HTR-8/SVneo (cell line): ENCODE measurements around the gene PURB.
A peak's percentile ranks its signal among the peaks of the same experiment; 100 is the strongest.
"Not testable (repeated sequence)": the region's sequence is repeated elsewhere in the genome, so short reads cannot be mapped to it uniquely, and the experiment has no call there.

Experiments
- DNase-seq: peaks from one replicate; pipeline ENCODE4 v3.0.0; 2011; ENCODE audit warnings: low spot score, mixed read lengths; ENCODE audit not compliant: insufficient read length
- FAIRE-seq: peaks from 2 replicates; lab custom pipeline; 2011; peaks lifted over from hg19 to GRCh38; lab: Jason Lieb, UNC

The PURB gene

GRCh38 chr7:44885394-44886317, at the start of gene PURB:
TSS of gene PURB (minus strand) at chr7:44885530. CDS start at chr7:44885348, 182 bp downstream.
- FAIRE-seq (peak; percentile 93), DNase-seq (peak; percentile 95)

- no peak for DNase-seq
- no peak for FAIRE-seq
Measured at GRCh38 chr7:44935016-44935415, 49.7 kb upstream of the PURB start.

GRCh38 chr7:44934510-44934909, 49.2 kb upstream of the PURB start:
- DNase-seq, FAIRE-seq: not testable (repeated sequence)

- DNase-seq, result no peak
Measured at GRCh38 chr7:44930921-44931320, 45.6 kb upstream of the PURB start.

GRCh38 chr7:44922351-44922694, 37.0 kb upstream of the PURB start:
- DNase-seq (no peak), FAIRE-seq (no peak)

More at GRCh38 chr7:44930921-44931320, 45.6 kb upstream of the PURB start:
- FAIRE-seq, result no peak

- peak; percentile 78 for DNase-seq
- peak; percentile 48 for FAIRE-seq
Measured at GRCh38 chr7:44921607-44922350, 36.4 kb upstream of the PURB start.

- no peak for DNase-seq
- no peak for FAIRE-seq
Measured at GRCh38 chr7:44920119-44920518, 34.8 kb upstream of the PURB start.

GRCh38 chr7:44918029-44918428, 32.7 kb upstream of the PURB start:
- no peak for DNase-seq
- peak; percentile 40 for FAIRE-seq

- FAIRE-seq (no peak), DNase-seq (no peak)
Measured at GRCh38 chr7:44917465-44917864, 32.1 kb upstream of the PURB start.

GRCh38 chr7:44914992-44915607, 29.8 kb upstream of the PURB start:
- FAIRE-seq (no peak), DNase-seq (no peak)

GRCh38 chr7:44912775-44913347, 27.5 kb upstream of the PURB start:
- DNase-seq, result no peak

GRCh38 chr7:44911911-44912310, 26.6 kb upstream of the PURB start:
- FAIRE-seq (no peak), DNase-seq (no peak)

More at GRCh38 chr7:44912775-44913347, 27.5 kb upstream of the PURB start:
- no peak for FAIRE-seq

- no peak for FAIRE-seq
- no peak for DNase-seq
Measured at GRCh38 chr7:44909596-44910389, 24.5 kb upstream of the PURB start.

- FAIRE-seq (no peak), DNase-seq (no peak)
Measured at GRCh38 chr7:44906965-44907364, 21.6 kb upstream of the PURB start.

- DNase-seq, result no peak
- no peak for FAIRE-seq
Measured at GRCh38 chr7:44905002-44905635, 19.8 kb upstream of the PURB start.

- no peak for FAIRE-seq
- DNase-seq, result no peak
Measured at GRCh38 chr7:44899443-44899842, 14.1 kb upstream of the PURB start.

- no peak for FAIRE-seq
- DNase-seq, result no peak
Measured at GRCh38 chr7:44898039-44898438, 12.7 kb upstream of the PURB start.

- DNase-seq (no peak), FAIRE-seq (no peak)
Measured at GRCh38 chr7:44897309-44897708, 12.0 kb upstream of the PURB start.

- FAIRE-seq (no peak), DNase-seq (no peak)
Measured at GRCh38 chr7:44894888-44895580, 9.7 kb upstream of the PURB start.
